A549 (cell line): ENCODE results near the gene KCNN1. TPM values are rescaled to one million over a fixed set of nuclear protein-coding genes. Genes with fewer than 3 reads are reported as not detected.

Experiments used
- ATAC-seq, 2 experiments: fragments of 200-7000 bp in 1 of 2; fragments of >200 bp in 1 of 2; cut with Nextera tagmentation in 1 of 2; cut with Tn5 transposase in 1 of 2; 3 replicates each; pipeline versions ENCODE4 v1.8.0 to v1.9.1; 2018 to 2020; ENCODE audit warnings: mild to moderate bottlenecking in 1 of 2, moderate library complexity in 1 of 2
- CTCF ChIA-PET: fragments of 300-600 bp; sonication (Branson Sonifier 250); formaldehyde crosslinking; extraction: SDS; loops from one replicate; lab custom pipeline; 2021; ENCODE audit warnings: antibody characterized with exemption, inconsistent platforms; lab: Yijun Ruan, JAX
- POLR2A ChIA-PET: fragments of 350-600 bp; formaldehyde crosslinking; extraction: SDS; loops from one replicate; lab custom pipeline; 2021; ENCODE audit warnings: antibody characterized with exemption, inconsistent platforms; lab: Yijun Ruan, JAX
- DNase-seq, 2 experiments: peaks; one replicate each; pipeline versions ENCODE4 v3.0.0 to v3.0.0-alpha.2; 2011 to 2016; ENCODE audit warnings: low read depth in 1 of 2, low spot score in 1 of 2
- FAIRE-seq: peaks from 2 replicates; lab custom pipeline; 2011; peaks lifted over from hg19 to GRCh38; lab: Jason Lieb, UNC
- H3K27ac ChIP-seq, 2 experiments: fragments of >200 bp; sonication (Bioruptor Twin); formaldehyde crosslinking; 3 replicates each; pipeline ENCODE4 v1.5.1; 2016 to 2017
- H3K4me1 ChIP-seq: fragments of >200 bp; sonication (Bioruptor Twin); formaldehyde crosslinking; 3 replicates; pipeline ENCODE4 v1.6.1; 2016
- H3K4me2 ChIP-seq: fragments of >200 bp; sonication (Bioruptor Twin); formaldehyde crosslinking; 3 replicates; pipeline ENCODE4 v1.6.1; 2016
- H3K4me3 ChIP-seq: fragments of >200 bp; sonication (Bioruptor Twin); formaldehyde crosslinking; 3 replicates; pipeline ENCODE4 v1.5.1; 2016
- H3K9me3 ChIP-seq: fragments of >200 bp; sonication (Bioruptor Twin); formaldehyde crosslinking; 3 replicates; pipeline ENCODE4 v1.6.1; 2016
- CHD2 ChIP-seq: fragments of 150-350 bp; IDR thresholded peaks from 2 replicates; pipeline ENCODE4 v1.6.1; 2014; ENCODE audit warnings: low read length; ENCODE audit not compliant: partially characterized antibody
- CHD4 ChIP-seq: fragments of 200-600 bp; sonication (generic); IDR thresholded peaks from 2 replicates; pipeline ENCODE4 v1.6.1; 2016; ENCODE audit warnings: antibody characterized with exemption, mild to moderate bottlenecking, borderline replicate concordance
- ELK1 ChIP-seq: fragments of 150-350 bp; IDR thresholded peaks from 2 replicates; pipeline ENCODE4 v1.6.1; 2014; ENCODE audit warnings: low read depth, mild to moderate bottlenecking, low read length
- FOXS1 ChIP-seq: fragments of 250-450 bp; sonication (Bioruptor Pico); IDR thresholded peaks from 2 replicates; pipeline ENCODE4 v1.5.0; 2020; ENCODE audit warnings: mild to moderate bottlenecking, moderate library complexity
- HOXA7 ChIP-seq: fragments of 250-450 bp; sonication (Bioruptor Pico); IDR thresholded peaks from 2 replicates; pipeline ENCODE4 v1.5.0; 2020; ENCODE audit warnings: mild to moderate bottlenecking, moderate library complexity
- HOXB13 ChIP-seq: fragments of 250-450 bp; sonication (Bioruptor Pico); IDR thresholded peaks from 2 replicates; pipeline ENCODE4 v1.5.0; 2020; ENCODE audit warnings: low read depth, mild to moderate bottlenecking, moderate library complexity
- HOXB5 ChIP-seq: fragments of 250-450 bp; sonication (Bioruptor Pico); IDR thresholded peaks from 2 replicates; pipeline ENCODE4 v1.5.0; 2020; ENCODE audit warnings: mild to moderate bottlenecking, moderate library complexity
- JUN ChIP-seq, 2 experiments: fragments of >200 bp; sonication (Bioruptor Twin); formaldehyde crosslinking; IDR thresholded peaks; 2 replicates in 1 of 2; 3 replicates in 1 of 2; pipeline ENCODE4 v1.6.1; 2016 to 2017
- JUNB ChIP-seq: fragments of >200 bp; sonication (Bioruptor Twin); formaldehyde crosslinking; IDR thresholded peaks from 2 replicates; pipeline ENCODE4 v1.6.1; 2016
- KDM1A ChIP-seq: fragments of 200-600 bp; sonication (generic); IDR thresholded peaks from 2 replicates; pipeline ENCODE4 v1.6.1; 2016; ENCODE audit warnings: low read depth, mild to moderate bottlenecking
- KDM5A ChIP-seq: fragments of 200-600 bp; sonication (generic); IDR thresholded peaks from 2 replicates; pipeline ENCODE4 v1.6.1; 2016; ENCODE audit warnings: antibody characterized with exemption, mild to moderate bottlenecking
- NR3C1 ChIP-seq: fragments of >200 bp; sonication (Bioruptor Twin); formaldehyde crosslinking; IDR thresholded peaks from 3 replicates; pipeline ENCODE4 v1.6.1; 2017
- POLR2AphosphoS2 ChIP-seq: conservative IDR thresholded peaks from 2 replicates; pipeline ENCODE4 v1.6.1; 2012; ENCODE audit warnings: low read length, improper control_type of control experiment, inconsistent platforms
- REST ChIP-seq: fragments of 200-600 bp; sonication (generic); IDR thresholded peaks from 2 replicates; pipeline ENCODE4 v1.6.1; 2016; ENCODE audit warnings: antibody characterized with exemption, mild to moderate bottlenecking, moderate library complexity
- SREBF2 ChIP-seq: fragments of 450-650 bp; IDR thresholded peaks from 2 replicates; pipeline ENCODE4 v1.6.1; 2014; ENCODE audit warnings: mild to moderate bottlenecking, moderate library complexity
- TFCP2L1 ChIP-seq: fragments of 250-450 bp; sonication (Bioruptor Pico); IDR thresholded peaks from 2 replicates; pipeline ENCODE4 v1.5.0; 2021; ENCODE audit warnings: mild to moderate bottlenecking
- ZC3H11A ChIP-seq: fragments of 450-650 bp; IDR thresholded peaks from 2 replicates; pipeline ENCODE4 v1.6.1; 2014; ENCODE audit warnings: antibody characterized with exemption, mild to moderate bottlenecking
- ZNF302 ChIP-seq: fragments of 250-450 bp; sonication (Bioruptor Pico); IDR thresholded peaks from 2 replicates; pipeline ENCODE4 v1.9.0; 2021; ENCODE audit warnings: inconsistent platforms, mild to moderate bottlenecking, moderate library complexity
- WGBS: methylation state at CpG from one replicate; pipeline ENCODE4 v1.1.6; 2017; ENCODE audit errors: missing lambda C conversion rate; 5-methylcytosine and 5-hydroxymethylcytosine counted together
- polyA plus RNA-seq, 4 experiments: library from polyadenylated mRNA; depleted of rRNA in 3 of 4; stranded (reverse); fragments of >200 nt; fragmentation: RNase III in 1 of 4; extraction: RNeasy Plus Mini Kit Qiagen cat#74134 plus additional on column Dnase treatment in 1 of 4; gene quantifications; 2 replicates in 3 of 4; 3 replicates in 1 of 4; pipeline ENCODE4 v1.2.3, GENCODE V29; 2011 to 2017
- TF ChIP-seq, protein P1 (sequence below): IDR thresholded peaks from 2 replicates; pipeline ENCODE4 v1.6.1; 2012
- TF ChIP-seq, protein P2 (sequence below): fragments of 250-450 bp; sonication (Bioruptor Pico); IDR thresholded peaks from 2 replicates; pipeline ENCODE4 v1.5.0; 2020; ENCODE audit warnings: low read depth, mild to moderate bottlenecking, moderate library complexity

The KCNN1 gene
- polyA plus RNA-seq, 2 of the 4 experiments (the other 2 are of a cell fraction), result 0.43 to 0.85 TPM

DNA sequence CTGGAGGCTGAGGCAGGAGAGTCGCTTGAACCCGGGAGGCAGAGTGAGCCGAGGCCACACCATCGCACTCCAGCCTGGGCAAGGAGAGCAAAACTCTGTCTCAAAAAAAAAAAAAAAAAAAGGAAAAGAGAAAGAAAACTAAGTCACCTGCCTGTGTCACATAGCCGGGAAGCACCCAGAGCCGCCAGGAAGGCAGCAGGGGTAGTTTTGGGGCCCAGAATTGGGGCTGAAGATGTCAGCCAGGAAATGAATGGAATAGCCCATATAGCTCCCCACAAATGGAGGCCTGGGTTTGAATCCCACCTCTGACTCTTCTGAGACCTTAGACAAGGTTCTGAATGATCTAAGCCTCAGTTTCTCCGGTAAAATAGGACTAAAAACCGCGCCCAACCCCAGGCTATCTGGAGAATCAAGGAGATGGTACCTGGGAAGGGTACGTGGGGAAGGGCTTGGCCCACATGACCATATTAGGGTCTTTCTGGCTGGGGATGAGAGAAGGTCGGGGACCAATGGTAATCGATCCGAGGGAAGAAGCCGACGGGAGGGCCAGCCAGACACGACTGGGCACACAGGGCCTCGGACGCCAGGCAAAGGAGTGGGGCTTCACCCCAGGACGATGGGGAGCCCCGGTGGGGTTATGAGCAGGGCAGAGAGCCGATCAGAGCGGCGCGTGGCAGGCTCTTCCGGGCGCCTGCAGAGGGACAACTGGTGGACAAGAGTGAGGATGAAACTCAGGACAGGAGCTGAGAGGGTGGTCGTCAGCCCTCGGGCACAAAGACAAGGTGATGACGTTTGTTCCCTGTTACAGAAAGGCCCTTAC, 19.7 kb upstream of the KCNN1 start:
- Histone ChIP-seq H3K4me3 (peak overlapping the region; percentile 52), H3K4me2 (peak overlapping the region; percentile 98), H3K4me1 (peaks cover 37% of the 10 kb centered on the region), H3K9me3 (no peaks in the 10 kb centered on the region), H3K27ac (peak overlapping the region; percentile 69 to 98)
- WGBS, result 22% methylated on average over 21 of the region's 29 CpGs
- DNase-seq (peak in 1 of 2 experiments; percentile 32), ATAC-seq (peak; percentile 45 to 67; a peak in 5 of 6 replicates), FAIRE-seq (no peak)
- ChIA-PET CTCF (interaction anchor here (0.6 to 24.1 kb wide), 8 partner anchors 9 to 118 kb away, joined by 3 to 493 read pairs (median 8); partner anchors contain the start of gene CCDC124), POLR2A (interaction anchor here (0.6 to 1.0 kb wide), 2 partner anchors 9 to 81 kb away, joined by 3 read pairs; no protein-coding TSS in a partner anchor)
- TF ChIP-seq SREBF2 (no peak), ELK1 (no peak), ZNF302 (no peak), ZC3H11A (no peak), NR3C1 (no peak), HOXB13 (CRISPR knock-in tag) (no peak), HOXA7 (CRISPR knock-in tag) (no peak), TFCP2L1 (no peak), FOXS1 (CRISPR knock-in tag) (no peak), KDM1A (no peak), CHD2 (no peak), KDM5A (no peak), HOXB5 (CRISPR knock-in tag) (no peak), REST (no peak), JUN (IDR thresholded peaks at IDR 0.05) (no peak), POLR2AphosphoS2 (no peak), JUNB (no peak), CHD4 (no peak)
- TF ChIP-seq, protein P1, sequence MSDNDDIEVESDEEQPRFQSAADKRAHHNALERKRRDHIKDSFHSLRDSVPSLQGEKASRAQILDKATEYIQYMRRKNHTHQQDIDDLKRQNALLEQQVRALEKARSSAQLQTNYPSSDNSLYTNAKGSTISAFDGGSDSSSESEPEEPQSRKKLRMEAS, result no peak
- TF ChIP-seq, protein P2, sequence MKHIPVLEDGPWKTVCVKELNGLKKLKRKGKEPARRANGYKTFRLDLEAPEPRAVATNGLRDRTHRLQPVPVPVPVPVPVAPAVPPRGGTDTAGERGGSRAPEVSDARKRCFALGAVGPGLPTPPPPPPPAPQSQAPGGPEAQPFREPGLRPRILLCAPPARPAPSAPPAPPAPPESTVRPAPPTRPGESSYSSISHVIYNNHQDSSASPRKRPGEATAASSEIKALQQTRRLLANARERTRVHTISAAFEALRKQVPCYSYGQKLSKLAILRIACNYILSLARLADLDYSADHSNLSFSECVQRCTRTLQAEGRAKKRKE, result no peak
